Kidney (tissue), 14 donors: ENCODE measurements around the gene PPFIA4. TPM values are rescaled to one million over a fixed set of nuclear protein-coding genes. Genes with fewer than 3 reads are reported as not detected.
A peak's percentile ranks its signal among the peaks of the same experiment; 100 is the strongest.

Experiments used
- DNase-seq, 5 donors: peaks; one replicate each; pipeline ENCODE4 v3.0.0-alpha.2; 2013 to 2020
- FAIRE-seq: peaks from 2 replicates; lab custom pipeline; 2012; peaks lifted over from hg19 to GRCh38; lab: Jason Lieb, UNC
- H3K27ac ChIP-seq, 2 donors: one replicate each; pipeline ENCODE4 v1.7.0; 2013; ENCODE audit warnings: low read depth in 2 of 2, low read length in 2 of 2, inconsistent platforms in 1 of 2
- H3K27me3 ChIP-seq: one replicate; pipeline ENCODE4 v1.7.1; 2013; ENCODE audit warnings: low read length, inconsistent platforms; ENCODE audit not compliant: control insufficient read depth, insufficient read depth
- H3K36me3 ChIP-seq, 3 donors: one replicate each; pipeline versions ENCODE4 v1.7.0 to v1.7.1; 2013; ENCODE audit warnings: low read length in 3 of 3, control low read depth in 1 of 3, inconsistent platforms in 1 of 3; ENCODE audit not compliant: insufficient read depth in 3 of 3, control insufficient read depth in 2 of 3
- H3K4me1 ChIP-seq, 3 donors: one replicate each; pipeline versions ENCODE4 v1.7.0 to v1.7.1; 2013; ENCODE audit warnings: low read length in 3 of 3, inconsistent platforms in 1 of 3, low read depth in 1 of 3; ENCODE audit not compliant: control insufficient read depth in 2 of 3, insufficient read depth in 2 of 3
- H3K4me3 ChIP-seq, 3 donors: one replicate each; pipeline versions ENCODE4 v1.7.0 to v1.8.1; 2013; ENCODE audit warnings: low read length in 3 of 3, control low read depth in 1 of 3, inconsistent platforms in 1 of 3
- H3K9ac ChIP-seq, 3 donors: one replicate each; pipeline versions ENCODE4 v1.7.0 to v1.7.1; 2013; ENCODE audit warnings: low read length in 3 of 3, control low read depth in 1 of 3, inconsistent platforms in 1 of 3
- H3K9me3 ChIP-seq, 3 donors: one replicate each; pipeline versions ENCODE4 v1.7.0 to v1.7.1; 2013; ENCODE audit warnings: low read length in 3 of 3, control low read depth in 1 of 3, inconsistent platforms in 1 of 3; ENCODE audit not compliant: control insufficient read depth in 2 of 3, insufficient read depth in 1 of 3
- CTCF ChIP-seq: IDR thresholded peaks from 3 replicates; pipeline ENCODE4 v1.5.1; 2012; ENCODE audit warnings: mild to moderate bottlenecking, moderate library complexity, borderline replicate concordance; ENCODE audit not compliant: insufficient read depth; ENCODE audit errors: extremely low read depth
- intact Hi-C: fragments of 100-400 bp; cut with DNase I; formaldehyde crosslinking; loops from one replicate; pipeline ENCODE4 v1.11.1; 2022
- polyA plus RNA-seq: library from polyadenylated mRNA; stranded (reverse); fragments of 350-450 nt; fragmentation: Illumina TruSeq; extraction: RNeasy Lipid Tissue Mini Kit (QIAGEN cat#74804); gene quantifications from one replicate; pipeline ENCODE4 v1.2.3, GENCODE V29; 2014; ENCODE audit warnings: low read depth, low replicate concordance; ENCODE audit not compliant: insufficient read depth
- total RNA-seq: library from RNA; stranded (reverse); fragmentation: NEBNext Ultra II Directional; extraction: Animal tissue kit (Norgen Biotek cat#: 25700); gene quantifications from one replicate; pipeline ENCODE4 v1.2.1, GENCODE V29; 2021
- donor health status: control.
- donor health status: control.
- donor health status: control.
- donor health status: control.
- donor health status: control.
- donor health status: DM: yes; HTN: yes; CAD: no.
- donor health status: Normal renal cell carcinoma (clear cell type).

The PPFIA4 gene
- total and polyA plus RNA-seq, 2 donors from 2014 or later: 1.7 to 5.2 TPM

- Histone ChIP-seq H3K4me1 (peaks cover 0 to 2% (median 0%) of the 10 kb centered on the region in 3 donors), H3K36me3 (no peaks in the 10 kb centered on the region), H3K9me3 (no peaks in the 10 kb centered on the region), H3K27ac (no peak overlapping the region), H3K27me3 (no peaks in the 10 kb centered on the region), H3K9ac (no peak overlapping the region), H3K4me3 (no peak overlapping the region)
- intact Hi-C loops: loop anchor here (5.0 kb wide), 1 partner anchor 177 kb away; no protein-coding TSS in a partner anchor
- no peak for FAIRE-seq
- TF ChIP-seq CTCF: no peak
- DNase-seq: peak in 1 of 5 donors; percentile 7
Measured at GRCh38 chr1:203040513-203041275, 14.4 kb downstream of the PPFIA4 start.

- peaks cover 0 to 2% (median 0%) of the 10 kb centered on the region in 3 donors for H3K4me1 ChIP-seq
- no peak overlapping the region for H3K27ac ChIP-seq
- no peaks in the 10 kb centered on the region for H3K27me3 ChIP-seq
- DNase-seq (peak in 1 of 5 donors; percentile 27), FAIRE-seq (no peak)
- no peak for TF ChIP-seq CTCF
- no peaks in the 10 kb centered on the region for H3K36me3 ChIP-seq
- H3K9me3 ChIP-seq: no peaks in the 10 kb centered on the region
- intact Hi-C loops: loop anchor here (5.0 kb wide), 1 partner anchor 176 kb away; no protein-coding TSS in a partner anchor
- no peak overlapping the region for H3K9ac ChIP-seq
- H3K4me3 ChIP-seq: no peak overlapping the region
Measured at GRCh38 chr1:203041351-203041932, 15.2 kb downstream of the PPFIA4 start.

GRCh38 chr1:203043830-203044545 lies 17.7 kb downstream of the PPFIA4 start:
- no peak for FAIRE-seq
- no peaks in the 10 kb centered on the region for H3K36me3 ChIP-seq
- peak in 1 of 5 donors; percentile 52 for DNase-seq
- H3K9ac ChIP-seq: no peak overlapping the region
- no peak overlapping the region for H3K4me3 ChIP-seq
- H3K27me3 ChIP-seq: no peaks in the 10 kb centered on the region
- H3K9me3 ChIP-seq: no peaks in the 10 kb centered on the region
- no peak overlapping the region for H3K27ac ChIP-seq
- H3K4me1 ChIP-seq: peaks cover 0 to 5% (median 0%) of the 10 kb centered on the region in 3 donors
- TF ChIP-seq CTCF: no peak
- intact Hi-C loops: loop anchor here (5.0 kb wide), 1 partner anchor 173 kb away; no protein-coding TSS in a partner anchor
